ENCODE results near the gene PAX8. TPM values are rescaled to one million over a fixed set of nuclear protein-coding genes. Genes with fewer than 3 reads are reported as not detected.

PAX8 gene
- total and polyA plus RNA-seq, 2 of the 13 experiments (the other 11 are each of a cell fraction or from before 2014, with no cell fraction given), result 1.5 to 8.8 TPM

DNA sequence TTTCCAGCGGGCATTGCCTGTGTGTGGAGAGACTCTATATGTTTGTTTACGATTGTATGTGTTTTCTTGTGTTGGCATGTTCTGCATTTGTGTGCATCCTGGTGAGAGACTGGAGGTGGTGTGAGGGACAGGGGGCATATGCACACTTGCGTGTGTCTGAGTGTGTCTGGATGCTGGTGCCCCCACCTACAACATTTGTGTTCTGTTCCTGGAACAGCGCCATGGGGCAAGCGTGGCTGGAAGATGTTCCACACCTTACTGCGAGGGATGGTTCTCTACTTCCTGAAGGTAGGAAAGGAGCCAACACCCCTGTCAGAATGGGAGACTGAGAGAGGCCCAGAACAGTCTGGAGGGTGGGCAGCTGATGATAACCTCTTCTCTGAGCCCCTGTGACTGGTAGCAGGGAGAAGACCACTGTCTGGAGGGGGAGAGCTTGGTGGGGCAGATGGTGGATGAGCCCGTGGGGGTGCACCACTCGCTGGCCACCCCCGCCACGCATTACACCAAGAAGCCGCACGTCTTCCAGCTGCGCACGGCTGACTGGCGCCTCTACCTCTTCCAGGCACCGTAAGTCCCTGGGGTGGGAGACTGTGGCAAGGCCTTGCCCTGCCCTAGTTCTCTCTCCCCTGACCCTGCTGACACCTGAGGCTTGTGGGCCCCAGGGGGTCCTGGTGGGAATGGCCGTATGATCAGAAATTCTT is 81.2 kb downstream of the PAX8 start:
- intact Hi-C loops (cut with micrococcal nuclease; ENCODE audit: unreplicated experiment) (loop anchor here (1.0 to 2.0 kb wide), 2 partner anchors 41 to 117 kb away; no protein-coding TSS in a partner anchor), in situ Hi-C loops (cut with HindIII; ENCODE audit: extremely low pct_ligation_motif_present, low pct_unique_long_range_greater_than_20kb) (loop anchor here (5.0 kb wide), 2 partner anchors 60 to 115 kb away; no protein-coding TSS in a partner anchor)
- TF ChIP-seq CAMTA2 (CRISPR knock-in tag; IDR thresholded peaks at IDR 0.05; ENCODE audit: borderline replicate concordance) (no peak), ZNF30 (CRISPR knock-in tag; IDR thresholded peaks at IDR 0.05) (no peak), MED13 (CRISPR knock-in tag; IDR thresholded peaks at IDR 0.05) (no peak)
- TF ChIP-seq, protein P1, sequence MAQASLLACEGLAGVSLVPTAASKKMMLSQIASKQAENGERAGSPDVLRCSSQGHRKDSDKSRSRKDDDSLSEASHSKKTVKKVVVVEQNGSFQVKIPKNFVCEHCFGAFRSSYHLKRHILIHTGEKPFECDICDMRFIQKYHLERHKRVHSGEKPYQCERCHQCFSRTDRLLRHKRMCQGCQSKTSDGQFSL (CRISPR knock-in tag; IDR thresholded peaks at IDR 0.05), result no peak
- TF ChIP-seq, protein P2, sequence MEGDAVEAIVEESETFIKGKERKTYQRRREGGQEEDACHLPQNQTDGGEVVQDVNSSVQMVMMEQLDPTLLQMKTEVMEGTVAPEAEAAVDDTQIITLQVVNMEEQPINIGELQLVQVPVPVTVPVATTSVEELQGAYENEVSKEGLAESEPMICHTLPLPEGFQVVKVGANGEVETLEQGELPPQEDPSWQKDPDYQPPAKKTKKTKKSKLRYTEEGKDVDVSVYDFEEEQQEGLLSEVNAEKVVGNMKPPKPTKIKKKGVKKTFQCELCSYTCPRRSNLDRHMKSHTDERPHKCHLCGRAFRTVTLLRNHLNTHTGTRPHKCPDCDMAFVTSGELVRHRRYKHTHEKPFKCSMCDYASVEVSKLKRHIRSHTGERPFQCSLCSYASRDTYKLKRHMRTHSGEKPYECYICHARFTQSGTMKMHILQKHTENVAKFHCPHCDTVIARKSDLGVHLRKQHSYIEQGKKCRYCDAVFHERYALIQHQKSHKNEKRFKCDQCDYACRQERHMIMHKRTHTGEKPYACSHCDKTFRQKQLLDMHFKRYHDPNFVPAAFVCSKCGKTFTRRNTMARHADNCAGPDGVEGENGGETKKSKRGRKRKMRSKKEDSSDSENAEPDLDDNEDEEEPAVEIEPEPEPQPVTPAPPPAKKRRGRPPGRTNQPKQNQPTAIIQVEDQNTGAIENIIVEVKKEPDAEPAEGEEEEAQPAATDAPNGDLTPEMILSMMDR (CRISPR knock-in tag; IDR thresholded peaks at IDR 0.05), result 0 out of 2 replicates have a peak, but pooled peaks have one; percentile 10
- peak overlapping the region; percentile 80; the same call in 1 of the 2 replicates for H3K4me2 ChIP-seq (ENCODE audit: low read depth, low read length)
- POLR2A ChIA-PET, result interaction anchor here (1.4 to 3.4 kb wide), 8 partner anchors 11 to 109 kb away, joined by 4 to 66 read pairs (median 12); partner anchors contain the start of gene IL1RN
- BruUV-seq (replicated peaks), result no TSS peak
- H3K4me1 ChIP-seq (ENCODE audit: insufficient read depth, low read length), result peaks cover 44% of the 10 kb centered on the region
- no peak overlapping the region for H2AFZ ChIP-seq (ENCODE audit: low read length)
- no peaks in the 10 kb centered on the region for H3K79me2 ChIP-seq (ENCODE audit: insufficient read depth, low read length)
- CTCF ChIA-PET (ENCODE audit: low intra/inter-chr PET ratio, low total read pairs), result interaction anchor here (3.0 to 4.3 kb wide), 2 partner anchors 60 to 117 kb away, joined by 34 to 80 read pairs; no protein-coding TSS in a partner anchor
- no peaks in the 10 kb centered on the region for H4K20me1 ChIP-seq (ENCODE audit: insufficient read depth, low read length)
- H3K36me3 ChIP-seq (replicated peaks in 1 of 2; ENCODE audit: control insufficient read depth in 1 of 2, insufficient read depth in 2 of 2, low read length in 2 of 2), result no peaks in the 10 kb centered on the region; a peak in 1 of 5 replicates
- H3K27me3 ChIP-seq (ENCODE audit: control insufficient read depth in 1 of 2, insufficient read depth in 2 of 2, low read length in 2 of 2), result no peaks in the 10 kb centered on the region; a peak in 1 of 5 replicates
- H3K9me3 ChIP-seq (ENCODE audit: low read length), result no peaks in the 10 kb centered on the region
- H3K9ac ChIP-seq (ENCODE audit: insufficient read depth, low read depth, low read length), result no peak overlapping the region
- DNase-seq (ENCODE audit: low spot score) (no peak), ATAC-seq (no peak), FAIRE-seq (no peak)
- H3K27ac ChIP-seq (ENCODE audit: extremely low read length, insufficient read depth, low read length), result no peak overlapping the region
- no peak overlapping the region for H3K4me3 ChIP-seq (replicated peaks in 1 of 3; ENCODE audit: insufficient read depth in 1 of 3, low read depth in 2 of 3, low read length in 3 of 3)
- WGBS (ENCODE audit: low lambda C conversion rate), result 70% methylated on average over 8 of the region's 17 CpGs
